Thyroid gland (tissue), 4 donors: ENCODE results near the gene EPB41L5.

ENCODE experiments used
- POLR2A ChIP-seq, 2 donors: fragments of 450-650 bp; IDR thresholded peaks; one replicate each; pipeline ENCODE4 v1.6.1; 2017; ENCODE audit warnings: antibody characterized with exemption in 2 of 2, mild to moderate bottlenecking in 2 of 2, moderate library complexity in 1 of 2
- TF ChIP-seq, protein P1 (sequence below), 6 experiments: fragments of 200-600 bp in 3 of 6; fragments of 450-650 bp in 3 of 6; sonication (generic) in 3 of 6; IDR thresholded peaks; one replicate each; pipeline ENCODE4 v1.5.1; 2016 to 2019; ENCODE audit warnings: antibody characterized with exemption in 6 of 6, mild to moderate bottlenecking in 2 of 6, inconsistent platforms in 1 of 6, moderate library complexity in 1 of 6

DNA sequence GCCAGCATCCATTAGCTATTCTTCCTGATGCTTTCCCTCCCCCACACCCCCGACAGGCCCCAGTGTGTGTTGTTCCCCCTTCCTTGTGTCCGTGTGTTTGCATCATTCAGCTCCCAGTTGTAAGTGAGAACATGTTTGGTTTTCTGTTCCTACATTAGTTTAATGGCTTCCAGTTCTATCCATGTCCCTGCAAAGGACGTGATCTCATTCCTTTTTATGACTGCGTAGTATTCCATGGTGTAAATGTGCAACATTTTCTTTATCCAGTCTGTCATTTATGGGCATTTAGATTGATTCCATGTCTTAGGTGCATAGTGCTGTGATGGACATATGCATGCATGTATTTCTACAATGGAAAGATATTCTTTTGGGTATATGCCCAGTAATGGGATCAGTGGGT is 105.6 kb downstream of the EPB41L5 start:
- TF ChIP-seq, protein P1, sequence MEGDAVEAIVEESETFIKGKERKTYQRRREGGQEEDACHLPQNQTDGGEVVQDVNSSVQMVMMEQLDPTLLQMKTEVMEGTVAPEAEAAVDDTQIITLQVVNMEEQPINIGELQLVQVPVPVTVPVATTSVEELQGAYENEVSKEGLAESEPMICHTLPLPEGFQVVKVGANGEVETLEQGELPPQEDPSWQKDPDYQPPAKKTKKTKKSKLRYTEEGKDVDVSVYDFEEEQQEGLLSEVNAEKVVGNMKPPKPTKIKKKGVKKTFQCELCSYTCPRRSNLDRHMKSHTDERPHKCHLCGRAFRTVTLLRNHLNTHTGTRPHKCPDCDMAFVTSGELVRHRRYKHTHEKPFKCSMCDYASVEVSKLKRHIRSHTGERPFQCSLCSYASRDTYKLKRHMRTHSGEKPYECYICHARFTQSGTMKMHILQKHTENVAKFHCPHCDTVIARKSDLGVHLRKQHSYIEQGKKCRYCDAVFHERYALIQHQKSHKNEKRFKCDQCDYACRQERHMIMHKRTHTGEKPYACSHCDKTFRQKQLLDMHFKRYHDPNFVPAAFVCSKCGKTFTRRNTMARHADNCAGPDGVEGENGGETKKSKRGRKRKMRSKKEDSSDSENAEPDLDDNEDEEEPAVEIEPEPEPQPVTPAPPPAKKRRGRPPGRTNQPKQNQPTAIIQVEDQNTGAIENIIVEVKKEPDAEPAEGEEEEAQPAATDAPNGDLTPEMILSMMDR (IDR thresholded peaks at IDR 0.05): no peak
- no peak for TF ChIP-seq POLR2A (IDR thresholded peaks at IDR 0.05)
